ENCODE measurements around the gene SLC22A14. TPM values are rescaled to one million over a fixed set of nuclear protein-coding genes. Genes with fewer than 3 reads are reported as not detected.
"Not testable (repeated sequence)": the region's sequence is repeated elsewhere in the genome, so short reads cannot be mapped to it uniquely, and the experiment has no call there.

The SLC22A14 gene
- total and polyA plus RNA-seq, 9 of the 15 experiments (the other 6 are each of a cell fraction or from before 2014, with no cell fraction given) = 0.03 to 0.07 TPM; not detected in 7

DNA sequence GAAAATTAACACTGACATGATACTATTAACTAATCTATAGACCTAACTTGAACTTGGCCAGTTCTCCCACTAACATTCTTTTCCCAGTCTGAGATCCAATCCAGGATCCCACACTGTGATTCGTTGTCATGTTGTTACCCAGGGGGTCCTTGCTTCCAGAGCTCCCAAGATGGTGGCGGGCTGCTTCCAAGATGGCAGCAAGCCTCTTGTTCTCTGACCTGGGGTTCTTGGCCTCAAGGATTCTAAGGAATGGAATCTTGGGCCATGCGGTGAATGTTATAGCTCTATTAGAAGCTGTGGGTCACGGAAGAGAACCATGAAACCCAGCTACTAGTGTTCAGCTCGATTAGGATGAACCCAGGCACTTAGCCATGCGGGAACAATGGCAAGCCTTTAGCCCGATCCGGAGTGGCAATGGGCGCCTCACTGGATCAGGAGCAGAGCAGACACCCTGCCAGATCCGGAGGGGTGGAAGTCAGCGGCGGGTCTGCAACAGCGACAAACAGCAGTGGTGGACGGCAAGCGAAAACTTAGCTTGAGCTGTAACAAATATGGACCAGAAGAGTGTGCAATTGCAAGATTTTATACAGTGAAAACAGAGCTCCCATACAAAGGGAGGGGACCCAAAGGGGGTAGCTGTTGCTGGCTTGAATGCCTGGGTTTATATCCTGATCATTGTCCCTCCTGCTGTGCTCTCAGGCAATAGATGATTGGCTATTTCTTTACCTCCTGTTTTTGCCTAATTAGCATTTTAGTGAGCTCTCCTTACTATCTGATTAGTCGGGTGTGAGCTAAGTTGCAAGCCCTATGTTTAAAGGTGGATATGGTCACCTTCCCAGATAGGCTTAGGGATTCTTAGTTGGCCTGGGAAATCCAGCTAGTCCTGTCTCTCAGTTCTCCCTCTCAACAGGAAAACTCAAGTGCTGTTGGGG is 7.5 kb downstream of the SLC22A14 start (continued):
- TF ChIP-seq, protein P1, sequence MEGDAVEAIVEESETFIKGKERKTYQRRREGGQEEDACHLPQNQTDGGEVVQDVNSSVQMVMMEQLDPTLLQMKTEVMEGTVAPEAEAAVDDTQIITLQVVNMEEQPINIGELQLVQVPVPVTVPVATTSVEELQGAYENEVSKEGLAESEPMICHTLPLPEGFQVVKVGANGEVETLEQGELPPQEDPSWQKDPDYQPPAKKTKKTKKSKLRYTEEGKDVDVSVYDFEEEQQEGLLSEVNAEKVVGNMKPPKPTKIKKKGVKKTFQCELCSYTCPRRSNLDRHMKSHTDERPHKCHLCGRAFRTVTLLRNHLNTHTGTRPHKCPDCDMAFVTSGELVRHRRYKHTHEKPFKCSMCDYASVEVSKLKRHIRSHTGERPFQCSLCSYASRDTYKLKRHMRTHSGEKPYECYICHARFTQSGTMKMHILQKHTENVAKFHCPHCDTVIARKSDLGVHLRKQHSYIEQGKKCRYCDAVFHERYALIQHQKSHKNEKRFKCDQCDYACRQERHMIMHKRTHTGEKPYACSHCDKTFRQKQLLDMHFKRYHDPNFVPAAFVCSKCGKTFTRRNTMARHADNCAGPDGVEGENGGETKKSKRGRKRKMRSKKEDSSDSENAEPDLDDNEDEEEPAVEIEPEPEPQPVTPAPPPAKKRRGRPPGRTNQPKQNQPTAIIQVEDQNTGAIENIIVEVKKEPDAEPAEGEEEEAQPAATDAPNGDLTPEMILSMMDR (IDR thresholded peaks at IDR 0.05 in 2 of 3, conservative IDR thresholded peaks at IDR 0.05 in 1 of 3; ENCODE audit: insufficient read depth in 2 of 3, low read depth in 1 of 3, low read length in 3 of 3) = peak; percentile 38 to 83 (median 55); a peak in 4 of 6 replicates
- TF ChIP-seq HDAC8 (tag; IDR thresholded peaks at IDR 0.05) (peak; percentile 66; the same call in 1 of the 2 replicates), YY1 (IDR thresholded peaks at IDR 0.05; ENCODE audit: borderline replicate concordance in 1 of 3, control insufficient read depth in 1 of 3, extremely low read depth in 1 of 3, insufficient read depth in 3 of 3, insufficient read length in 1 of 3, insufficient replicate concordance in 2 of 3, low read depth in 1 of 3, low read length in 2 of 3) (peak in 1 of 3 experiments; percentile 38), ZNF316 (IDR thresholded peaks at IDR 0.05) (peak; percentile 75)

DNA sequence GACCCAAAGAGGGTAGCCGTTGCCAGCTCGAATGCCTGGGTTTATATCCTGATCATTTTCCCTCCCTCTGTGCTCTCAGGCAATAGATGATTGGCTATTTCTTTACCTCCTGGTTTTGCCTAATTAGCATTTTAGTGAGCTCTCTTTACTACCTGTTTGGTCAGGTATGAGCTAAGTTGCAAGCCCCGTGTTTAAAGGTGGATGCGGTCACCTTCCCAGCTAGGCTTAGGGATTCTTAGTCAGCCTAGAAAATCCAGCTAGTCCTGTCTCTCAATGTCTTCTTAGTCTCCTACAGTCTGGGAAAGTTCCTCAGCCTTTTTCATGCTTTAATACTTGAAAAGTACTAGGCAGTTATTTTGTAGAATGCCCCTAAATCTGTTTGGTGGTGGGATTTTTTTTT is 15.0 kb downstream of the SLC22A14 start:
- Histone ChIP-seq H2AFZ (ENCODE audit: low read depth, low read length) (peak overlapping the region; percentile 58; the same call in 1 of the 2 replicates), H3K27me3 (ENCODE audit: control insufficient read depth in 2 of 2, insufficient read depth in 2 of 2, low read length in 2 of 2) (peaks cover 2 to 11% of the 10 kb centered on the region in 2 experiments; a peak in 3 of 5 replicates)
- 23% methylated on average over 4 of the region's 4 CpGs for WGBS (ENCODE audit: insufficient coverage, low coverage, missing lambda C conversion rate)
- BruUV-seq (replicated peaks); intact Hi-C loops (cut with micrococcal nuclease); CTCF ChIA-PET (ENCODE audit: low intra/inter-chr PET ratio); H3K4me2 ChIP-seq (ENCODE audit: insufficient read depth, low read length); H3K9me3 ChIP-seq (replicated peaks; ENCODE audit: control insufficient read depth, insufficient read depth, low read depth, low read length); H3K79me2 ChIP-seq (ENCODE audit: control insufficient read depth, insufficient read depth, low read length); H3K36me3 ChIP-seq (ENCODE audit: control insufficient read depth, insufficient read depth, low read length); H4K20me1 ChIP-seq (replicated peaks; ENCODE audit: control insufficient read depth, insufficient read depth, low read length); FAIRE-seq; DNase-seq (ENCODE audit: extremely low read depth in 1 of 4, low spot score in 3 of 4); ATAC-seq; H3K9me1 ChIP-seq (ENCODE audit: control insufficient read depth, insufficient read depth, low read length); H3K27ac ChIP-seq (ENCODE audit: extremely low read depth, low read depth, low read length); H3K9ac ChIP-seq (ENCODE audit: insufficient read depth in 1 of 2, low read depth in 2 of 2, low read length in 2 of 2); H3K4me1 ChIP-seq (replicated peaks in 1 of 2; ENCODE audit: control insufficient read depth in 2 of 2, insufficient read depth in 2 of 2, low read length in 2 of 2); H3K4me3 ChIP-seq; in situ Hi-C loops (cut with MboI): not testable (repeated sequence)
- POLR2A ChIA-PET = interaction anchor here (0.7 to 1.4 kb wide), 4 partner anchors 9 to 328 kb away, joined by 3 to 4 read pairs (median 4); no protein-coding TSS in a partner anchor

Data from K562 (cell line).